Measurements from ENCODE around the gene RFX2. TPM values are rescaled to one million over a fixed set of nuclear protein-coding genes. Genes with fewer than 3 reads are reported as not detected.
"Not testable (repeated sequence)": the region's sequence is repeated elsewhere in the genome, so short reads cannot be mapped to it uniquely, and the experiment has no call there.

The RFX2 gene
- total RNA-seq, 2 experiments from 2014 or later = 6.5 to 7.9 TPM

- no peaks in the 10 kb centered on the region for H3K4me1 Mint-ChIP-seq (ENCODE audit: low read depth)
- intact Hi-C loops (cut with micrococcal nuclease) = no loop called here
- peaks cover 4% of the 10 kb centered on the region for H3K27me3 Mint-ChIP-seq
- CTCF ChIA-PET = interaction anchor here (1.7 kb wide), 1 partner anchor 70 kb away, joined by 7 read pairs; no protein-coding TSS in a partner anchor
- H3K9me3 Mint-ChIP-seq = peaks cover 10% of the 10 kb centered on the region
- no peak overlapping the region for H3K27ac Mint-ChIP-seq
- no peak for DNase-seq
- H3K4me3 Mint-ChIP-seq = no peak overlapping the region
- no peaks in the 10 kb centered on the region for H3K36me3 Mint-ChIP-seq
- POLR2A ChIA-PET = no interaction called here
Observed at GRCh38 chr19:6118043-6118442, 7.7 kb upstream of the RFX2 start.

GRCh38 chr19:6117534-6117933, 7.2 kb upstream of the RFX2 start:
- no peak for DNase-seq
- no peak overlapping the region for H3K4me3 Mint-ChIP-seq
- H3K4me1 Mint-ChIP-seq (ENCODE audit: low read depth) = no peaks in the 10 kb centered on the region
- intact Hi-C loops (cut with micrococcal nuclease) = no loop called here
- H3K27me3 Mint-ChIP-seq = peaks cover 4% of the 10 kb centered on the region
- ChIA-PET CTCF (interaction anchor here (0.7 to 3.2 kb wide), 4 partner anchors 8 to 327 kb away, joined by 3 to 17 read pairs (median 6); no protein-coding TSS in a partner anchor), POLR2A (no interaction called here)
- H3K27ac Mint-ChIP-seq = no peak overlapping the region
- no peaks in the 10 kb centered on the region for H3K36me3 Mint-ChIP-seq
- peaks cover 10% of the 10 kb centered on the region for H3K9me3 Mint-ChIP-seq

- Mint-ChIP-seq H3K36me3 (no peaks in the 10 kb centered on the region), H3K9me3 (peaks cover 10% of the 10 kb centered on the region), H3K27ac (no peak overlapping the region), H3K4me3 (no peak overlapping the region), H3K27me3 (peaks cover 4% of the 10 kb centered on the region), H3K4me1 (ENCODE audit: low read depth) (no peaks in the 10 kb centered on the region)
- CTCF ChIA-PET = interaction anchor here (0.7 to 3.2 kb wide), 4 partner anchors 9 to 326 kb away, joined by 3 to 17 read pairs (median 6); no protein-coding TSS in a partner anchor
- intact Hi-C loops (cut with micrococcal nuclease) = no loop called here
- no peak for DNase-seq
- POLR2A ChIA-PET = interaction anchor here (0.6 kb wide), 1 partner anchor 286 kb away, joined by 3 read pairs; no protein-coding TSS in a partner anchor
Observed at GRCh38 chr19:6116749-6117430, 6.6 kb upstream of the RFX2 start.

- H3K4me3 Mint-ChIP-seq = no peak overlapping the region
- no peak overlapping the region for H3K27ac Mint-ChIP-seq
- ChIA-PET POLR2A (no interaction called here), CTCF (interaction anchor here (1.4 to 3.2 kb wide), 3 partner anchors 10 to 128 kb away, joined by 4 to 17 read pairs (median 7); no protein-coding TSS in a partner anchor)
- intact Hi-C loops (cut with micrococcal nuclease) = no loop called here
- peaks cover 10% of the 10 kb centered on the region for H3K9me3 Mint-ChIP-seq
- no peak for DNase-seq
- no peaks in the 10 kb centered on the region for H3K36me3 Mint-ChIP-seq
- H3K4me1 Mint-ChIP-seq (ENCODE audit: low read depth) = peaks cover 5% of the 10 kb centered on the region
- peaks cover 8% of the 10 kb centered on the region for H3K27me3 Mint-ChIP-seq
Observed at GRCh38 chr19:6115992-6116391, 5.7 kb upstream of the RFX2 start.

- H3K9me3 Mint-ChIP-seq = peaks cover 5% of the 10 kb centered on the region
- no peak overlapping the region for H3K4me3 Mint-ChIP-seq
- intact Hi-C loops (cut with micrococcal nuclease) = loop anchor here (5.0 kb wide), 1 partner anchor 211 kb away; the partner anchor contains the start of genes NDUFA11 and VMAC
- no peaks in the 10 kb centered on the region for H3K36me3 Mint-ChIP-seq
- H3K27me3 Mint-ChIP-seq = peaks cover 12% of the 10 kb centered on the region
- ChIA-PET POLR2A (no interaction called here), CTCF (interaction anchor here (0.6 to 4.0 kb wide), 2 partner anchors 12 to 16 kb away, joined by 3 to 27 read pairs; no protein-coding TSS in a partner anchor)
- peaks cover 15% of the 10 kb centered on the region for H3K4me1 Mint-ChIP-seq (ENCODE audit: low read depth)
- no peak for DNase-seq
- no peak overlapping the region for H3K27ac Mint-ChIP-seq
Observed at GRCh38 chr19:6113616-6114188, 3.4 kb upstream of the RFX2 start.

GRCh38 chr19:6109947-6110346, 353 bp downstream of the RFX2 start:
- Mint-ChIP-seq H3K27ac (no peak overlapping the region), H3K4me3 (peak overlapping the region; percentile 76), H3K9me3 (no peaks in the 10 kb centered on the region), H3K4me1 (ENCODE audit: low read depth) (peaks cover 19% of the 10 kb centered on the region), H3K36me3 (no peaks in the 10 kb centered on the region), H3K27me3 (peaks cover 12% of the 10 kb centered on the region)
- DNase-seq = no peak
- CTCF ChIA-PET = no interaction called here
- intact Hi-C loops (cut with micrococcal nuclease) = loop anchor here (1.0 to 5.0 kb wide), 4 partner anchors 49 to 208 kb away; partner anchors contain the start of genes NDUFA11, RANBP3 and VMAC
- POLR2A ChIA-PET = no interaction called here

GRCh38 chr19:6108721-6109633, 1.3 kb downstream of the RFX2 start:
- Mint-ChIP-seq H3K4me3 (peak overlapping the region; percentile 76), H3K27ac (no peak overlapping the region), H3K9me3 (no peaks in the 10 kb centered on the region), H3K4me1 (ENCODE audit: low read depth) (peaks cover 19% of the 10 kb centered on the region), H3K36me3 (no peaks in the 10 kb centered on the region), H3K27me3 (peaks cover 12% of the 10 kb centered on the region)
- POLR2A ChIA-PET = interaction anchor here (1.3 kb wide), 1 partner anchor 15 kb away, joined by 3 read pairs; no protein-coding TSS in a partner anchor
- peak; percentile 68 for DNase-seq
- intact Hi-C loops (cut with micrococcal nuclease) = loop anchor here (5.0 kb wide), 1 partner anchor 62 kb away; no protein-coding TSS in a partner anchor
- CTCF ChIA-PET = interaction anchor here (0.6 to 3.3 kb wide), 4 partner anchors 9 to 388 kb away, joined by 3 to 17 read pairs (median 4); no protein-coding TSS in a partner anchor

- DNase-seq, H3K27ac Mint-ChIP-seq, H3K36me3 Mint-ChIP-seq, H3K9me3 Mint-ChIP-seq, POLR2A ChIA-PET, H3K4me3 Mint-ChIP-seq, H3K27me3 Mint-ChIP-seq: not testable (repeated sequence)
- CTCF ChIA-PET = interaction anchor here (3.3 kb wide), 1 partner anchor 20 kb away, joined by 17 read pairs; no protein-coding TSS in a partner anchor
- intact Hi-C loops (cut with micrococcal nuclease) = loop anchor here (5.0 kb wide), 1 partner anchor 59 kb away; no protein-coding TSS in a partner anchor
- peaks cover 19% of the 10 kb centered on the region for H3K4me1 Mint-ChIP-seq (ENCODE audit: low read depth)
Observed at GRCh38 chr19:6106643-6107294, 3.5 kb downstream of the RFX2 start.

GRCh38 chr19:6105444-6105843, 4.9 kb downstream of the RFX2 start:
- CTCF ChIA-PET = no interaction called here
- peaks cover 4% of the 10 kb centered on the region for H3K27me3 Mint-ChIP-seq
- DNase-seq = no peak
- H3K4me3 Mint-ChIP-seq = no peak overlapping the region
- peaks cover 17% of the 10 kb centered on the region for H3K4me1 Mint-ChIP-seq (ENCODE audit: low read depth)
- no peaks in the 10 kb centered on the region for H3K9me3 Mint-ChIP-seq
- intact Hi-C loops (cut with micrococcal nuclease) = loop anchor here (5.0 kb wide), 1 partner anchor 58 kb away; no protein-coding TSS in a partner anchor
- H3K36me3 Mint-ChIP-seq = no peaks in the 10 kb centered on the region
- no peak overlapping the region for H3K27ac Mint-ChIP-seq
- POLR2A ChIA-PET = no interaction called here

- POLR2A ChIA-PET = no interaction called here
- Mint-ChIP-seq H3K36me3 (no peaks in the 10 kb centered on the region), H3K4me1 (ENCODE audit: low read depth) (peaks cover 15% of the 10 kb centered on the region), H3K27me3 (peaks cover 1% of the 10 kb centered on the region), H3K27ac (no peak overlapping the region), H3K9me3 (peaks cover 3% of the 10 kb centered on the region), H3K4me3 (no peak overlapping the region)
- CTCF ChIA-PET = interaction anchor here (0.8 kb wide), 1 partner anchor 167 kb away, joined by 3 read pairs; no protein-coding TSS in a partner anchor
- DNase-seq = no peak
- intact Hi-C loops (cut with micrococcal nuclease) = no loop called here
Observed at GRCh38 chr19:6103894-6104293, 6.4 kb downstream of the RFX2 start.

- no peak overlapping the region for H3K4me3 Mint-ChIP-seq
- peaks cover 3% of the 10 kb centered on the region for H3K9me3 Mint-ChIP-seq
- intact Hi-C loops (cut with micrococcal nuclease) = no loop called here
- ChIA-PET POLR2A (no interaction called here), CTCF (no interaction called here)
- H3K36me3 Mint-ChIP-seq = no peaks in the 10 kb centered on the region
- no peak for DNase-seq
- no peak overlapping the region for H3K27ac Mint-ChIP-seq
- peaks cover 9% of the 10 kb centered on the region for H3K4me1 Mint-ChIP-seq (ENCODE audit: low read depth)
- no peaks in the 10 kb centered on the region for H3K27me3 Mint-ChIP-seq
Observed at GRCh38 chr19:6103217-6103644, 7.1 kb downstream of the RFX2 start.
